Fibroblast of skin of right biceps (primary cell): ENCODE measurements around the gene GRAMD2B.
"Not testable (repeated sequence)": the region's sequence is repeated elsewhere in the genome, so short reads cannot be mapped to it uniquely, and the experiment has no call there.

Experiments used
- DNase-seq: peaks from one replicate; pipeline ENCODE4 v3.0.0-alpha.2; 2013

The GRAMD2B gene

DNA sequence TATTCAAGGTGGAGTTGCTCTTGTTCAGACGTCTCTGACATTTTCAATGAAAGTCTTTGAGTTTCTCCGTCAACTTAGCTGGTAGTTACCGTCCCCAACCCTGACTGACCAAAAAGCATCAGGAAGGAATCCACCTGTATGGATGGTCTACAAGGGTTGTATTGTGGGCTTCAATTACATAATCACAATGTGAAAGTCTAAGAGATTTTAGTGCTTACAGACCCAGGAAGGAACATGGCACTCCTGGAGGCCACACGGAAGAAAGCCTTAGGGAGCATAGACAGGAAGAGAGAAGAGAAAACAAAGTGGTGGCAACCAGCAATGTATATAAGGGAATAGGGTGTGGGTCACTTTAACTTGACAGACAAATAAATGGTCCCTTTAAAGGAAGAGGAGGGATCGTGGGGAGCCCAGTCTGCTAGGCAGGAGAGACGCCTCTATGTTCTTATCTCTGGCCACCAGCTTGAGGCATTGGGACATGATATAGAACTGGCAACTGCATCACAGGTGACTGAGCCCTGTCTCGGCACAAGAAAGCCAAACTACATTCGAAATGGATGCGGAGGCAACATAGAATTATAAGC is 91.4 kb downstream of the GRAMD2B start:
- DNase-seq: no peak

DNA sequence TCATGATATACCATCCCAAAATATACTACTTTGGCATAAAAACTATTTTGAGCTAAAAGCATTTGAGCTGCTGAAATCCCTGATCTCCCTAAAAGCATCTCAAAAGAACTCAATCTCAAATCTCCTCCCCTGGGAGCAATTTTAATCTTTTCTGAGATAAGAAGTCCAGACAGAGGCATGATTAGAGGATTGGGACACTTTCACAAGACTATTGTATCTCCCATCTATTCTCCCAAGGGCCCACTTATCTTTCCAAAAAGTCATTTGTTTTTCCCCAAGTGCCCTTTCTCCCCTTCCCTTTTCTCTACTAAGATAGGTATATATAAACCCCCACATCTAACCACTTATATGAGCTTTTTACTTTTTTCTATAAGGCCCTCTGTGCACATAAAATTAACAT is 92.1 kb downstream of the GRAMD2B start:
- no peak for DNase-seq

DNA sequence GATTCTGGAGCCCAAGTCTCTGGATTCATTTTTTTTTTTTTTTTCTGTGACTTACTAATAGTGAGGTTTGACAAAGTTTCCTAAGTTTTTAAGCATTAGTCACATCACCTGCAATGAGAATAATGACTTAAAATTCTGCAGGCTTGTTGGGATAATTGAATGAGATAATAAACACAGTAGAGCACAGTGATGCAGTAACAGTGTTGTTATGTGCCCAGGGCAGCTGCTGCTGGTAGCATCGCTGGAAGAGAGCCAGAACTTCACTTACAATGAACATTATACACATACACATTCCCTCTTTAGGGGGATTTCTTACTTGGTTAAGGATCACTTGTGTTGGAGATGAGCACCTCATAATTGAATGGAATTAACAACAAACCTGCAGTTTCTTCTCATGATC is 92.9 kb downstream of the GRAMD2B start:
- DNase-seq: peak; percentile 31

DNA sequence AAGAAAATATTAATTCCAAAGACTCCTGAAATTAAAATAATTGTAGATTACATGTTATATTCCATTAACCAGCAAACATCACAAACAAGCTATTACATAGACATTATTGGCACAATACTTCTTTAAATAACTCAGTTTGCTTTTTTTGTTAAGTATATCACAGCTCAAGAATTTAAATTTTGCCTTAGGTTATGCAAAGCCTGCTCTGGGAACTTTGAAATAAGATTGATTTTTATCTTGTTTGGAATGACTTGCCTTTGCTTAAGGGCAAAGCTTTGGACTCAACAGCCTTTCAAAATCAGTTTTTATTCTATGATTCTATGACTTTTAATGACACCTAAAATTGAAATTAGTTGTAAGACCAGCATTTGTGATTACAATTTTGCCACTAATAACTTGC is 93.6 kb downstream of the GRAMD2B start:
- DNase-seq: no peak

DNA sequence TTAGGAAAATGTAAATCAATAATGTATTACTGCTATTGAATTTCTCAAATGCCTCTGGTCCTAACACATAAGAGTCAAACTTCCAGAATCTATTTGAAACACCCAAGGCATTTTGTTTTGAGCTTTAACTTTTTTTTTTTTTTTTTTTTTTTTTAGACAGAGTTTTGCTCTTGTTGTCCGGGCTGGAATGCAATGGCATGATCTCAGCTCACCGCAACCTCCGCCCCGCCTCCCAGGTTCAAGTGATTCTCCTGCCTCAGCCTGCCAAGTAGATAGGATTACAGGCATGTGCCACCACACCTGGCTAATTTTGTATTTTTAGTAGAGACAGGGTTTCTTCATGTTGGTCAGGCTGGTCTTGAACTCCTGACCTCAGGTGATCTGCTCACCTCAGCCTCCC is 96.0 kb downstream of the GRAMD2B start:
- not testable (repeated sequence) for DNase-seq

DNA sequence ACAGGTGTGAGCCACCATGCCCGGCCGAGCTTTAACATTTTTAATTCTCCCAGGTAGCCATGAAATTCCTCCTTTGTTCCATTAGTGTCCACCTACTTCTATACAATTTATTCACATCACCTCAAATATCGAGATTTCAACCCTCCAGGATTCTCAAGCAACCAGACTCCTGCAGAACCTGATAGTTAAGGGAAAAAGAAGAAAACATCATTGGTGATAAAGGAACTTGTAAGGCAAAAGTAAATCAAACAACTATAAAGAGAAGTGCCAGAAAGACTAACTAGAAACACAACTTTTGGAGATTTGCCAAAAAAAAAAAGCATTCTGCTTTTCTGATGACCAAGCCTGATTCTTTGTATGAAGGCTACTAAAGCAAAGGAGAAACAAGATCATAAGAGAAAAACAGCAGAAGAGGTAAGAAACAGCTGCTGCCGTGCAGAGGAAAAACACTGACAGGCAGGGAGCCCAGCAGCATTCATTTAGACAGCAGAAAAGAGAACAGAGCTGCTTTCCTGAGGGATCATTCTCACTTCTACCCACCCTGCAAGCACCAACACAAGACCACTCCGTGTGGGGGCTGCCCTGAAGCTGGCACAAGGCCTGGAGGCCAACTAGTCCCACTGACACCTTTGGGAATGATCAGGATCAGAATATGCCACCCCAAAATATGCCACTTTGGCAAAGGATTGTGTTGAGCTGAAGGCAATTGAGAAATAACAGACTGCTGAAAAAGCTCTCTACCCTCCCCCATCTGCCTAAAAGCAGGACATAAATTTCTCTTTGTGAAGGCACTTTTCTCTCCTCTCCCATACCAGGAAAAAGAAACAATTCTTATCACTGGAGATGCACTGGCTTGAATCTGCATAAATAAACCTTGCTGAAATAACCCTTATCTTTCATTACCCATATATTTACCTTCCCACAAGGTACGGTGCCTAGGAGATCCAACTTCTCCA is 96.7 kb downstream of the GRAMD2B start:
- no peak for DNase-seq

DNA sequence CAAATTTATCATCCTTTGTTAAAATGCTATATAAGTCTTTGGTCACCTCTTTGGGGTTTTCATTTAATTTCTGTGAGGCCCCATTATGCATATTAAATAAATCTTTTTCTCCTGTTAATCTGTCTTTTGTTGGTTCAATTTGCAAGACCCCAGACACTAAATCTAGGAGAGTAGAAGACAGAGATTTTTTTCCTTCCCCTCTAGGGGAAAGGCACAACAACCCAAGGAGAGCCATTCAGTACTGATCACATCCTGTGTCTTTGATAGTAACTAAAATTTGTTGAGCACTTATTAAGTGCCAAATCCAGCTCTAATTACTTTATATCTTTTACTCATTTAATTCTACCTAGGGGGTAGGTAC is 97.4 kb downstream of the GRAMD2B start:
- no peak for DNase-seq

DNA sequence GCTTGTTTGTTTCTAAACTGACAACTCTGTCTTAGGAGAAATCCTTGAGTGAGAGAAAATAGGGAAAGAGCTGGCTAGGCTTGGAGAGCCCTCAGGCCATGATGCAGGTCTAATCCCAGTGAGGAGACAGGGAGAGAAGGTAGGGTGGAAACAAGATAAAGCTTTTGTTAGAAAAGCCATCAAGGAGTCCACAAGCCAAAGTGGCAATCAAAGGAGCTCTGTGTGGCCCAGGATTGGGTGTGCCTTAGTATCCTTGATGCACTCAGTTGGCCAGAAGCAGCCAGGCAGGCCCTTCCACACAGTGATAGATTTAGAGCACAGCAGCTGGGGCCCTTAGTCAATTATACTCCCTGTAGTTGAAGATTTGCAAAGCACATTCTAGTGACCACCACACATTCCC is 97.9 kb downstream of the GRAMD2B start:
- no peak for DNase-seq

DNA sequence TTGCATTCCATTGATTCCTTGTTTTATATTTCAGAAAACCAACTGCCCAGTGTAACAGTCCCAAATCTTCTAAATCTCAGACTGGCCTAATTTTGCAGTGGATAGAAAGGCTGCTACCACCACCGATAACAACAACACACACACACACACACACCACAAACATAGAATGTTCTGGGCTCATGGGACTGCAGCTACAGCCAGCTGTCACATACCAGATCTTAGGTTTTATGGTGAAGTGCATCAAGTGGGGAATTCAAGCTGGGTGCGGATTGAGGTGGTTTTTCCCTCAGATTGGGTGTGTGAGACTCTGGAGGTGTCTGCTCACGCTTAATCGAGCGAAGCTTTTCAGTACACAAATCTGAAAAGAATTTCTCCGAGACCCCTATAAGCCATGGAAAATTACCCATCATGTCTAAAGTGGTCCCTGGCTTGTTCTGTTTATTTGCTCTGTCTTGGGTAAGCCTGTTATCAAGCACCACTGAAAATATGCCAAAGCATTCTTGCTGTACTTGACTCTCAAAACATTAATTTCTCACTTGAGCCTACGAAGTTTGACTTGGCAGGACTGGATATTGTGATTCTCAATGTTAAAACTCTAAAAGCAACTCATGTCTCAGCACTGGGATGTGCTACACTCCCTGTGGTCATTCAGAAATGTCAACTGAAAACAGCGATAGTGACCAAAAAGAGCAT is 100.8 kb downstream of the GRAMD2B start:
- no peak for DNase-seq

DNA sequence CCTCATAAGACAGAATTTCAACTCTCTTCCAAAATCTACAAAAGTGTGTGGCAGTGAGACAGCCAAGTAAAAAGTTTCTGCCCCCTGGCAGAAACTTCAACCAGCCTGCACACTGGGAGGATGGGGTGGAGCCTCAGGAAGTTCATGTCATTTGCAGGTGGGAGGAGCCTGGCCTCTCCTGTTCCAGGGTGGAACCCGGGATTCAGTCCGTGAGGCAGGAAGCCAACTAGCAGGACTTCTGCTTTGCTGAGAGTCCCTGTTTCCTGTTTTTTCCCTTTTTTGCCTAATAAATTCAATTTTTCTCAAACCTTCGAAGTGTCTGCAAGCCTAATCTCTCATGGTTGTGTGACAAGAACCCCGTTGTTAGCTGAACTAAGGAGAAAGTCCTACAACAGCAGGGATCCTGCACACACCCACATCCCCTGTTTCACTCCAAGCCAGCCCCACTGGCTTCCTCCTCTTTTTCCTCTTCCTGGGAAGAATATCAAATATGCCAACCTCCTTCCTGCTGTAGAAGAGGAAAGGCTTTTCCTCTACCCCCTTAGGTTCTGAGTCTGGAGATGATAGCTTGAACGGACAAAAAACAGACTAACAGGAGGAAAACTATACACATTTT is 102.5 kb downstream of the GRAMD2B start:
- peak; percentile 19 for DNase-seq

DNA sequence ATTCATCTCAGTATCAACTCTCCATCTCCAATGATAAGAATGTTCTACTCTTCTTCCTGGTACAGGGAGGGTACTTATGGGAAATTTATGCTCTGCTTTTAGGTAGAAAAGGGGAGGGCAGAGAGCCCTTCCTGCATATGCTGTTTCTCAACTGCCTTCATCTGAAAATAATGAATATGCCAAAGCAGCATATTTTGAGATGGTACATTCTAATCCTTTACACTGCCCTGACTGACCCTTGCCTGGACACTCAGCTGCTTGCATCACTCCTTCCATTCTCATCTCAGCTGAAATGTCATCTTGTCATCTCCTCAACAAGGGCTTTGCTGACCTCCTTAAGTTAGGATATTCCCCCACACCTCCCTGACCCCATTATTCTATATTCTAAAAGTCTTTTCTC is 103.3 kb downstream of the GRAMD2B start:
- DNase-seq: no peak

DNA sequence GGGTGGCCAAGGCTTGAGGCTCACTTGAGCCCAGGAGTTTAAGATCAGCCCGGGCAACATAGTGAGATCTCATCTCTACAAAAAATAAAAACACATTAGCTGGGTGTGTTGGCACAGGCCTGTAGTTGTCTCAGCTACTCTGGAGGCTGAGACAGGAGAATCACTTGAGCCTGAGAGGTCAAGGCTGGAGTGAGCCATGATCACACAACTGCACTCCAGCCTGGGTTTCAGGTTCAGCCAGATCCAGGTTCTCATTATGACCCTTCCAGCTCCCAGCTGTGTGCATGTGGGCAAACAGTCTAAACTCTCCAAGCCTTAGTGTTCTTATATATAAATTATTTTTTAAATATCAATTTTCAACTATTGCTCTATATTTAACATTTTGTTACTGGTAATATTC is 103.9 kb downstream of the GRAMD2B start:
- no peak for DNase-seq

DNA sequence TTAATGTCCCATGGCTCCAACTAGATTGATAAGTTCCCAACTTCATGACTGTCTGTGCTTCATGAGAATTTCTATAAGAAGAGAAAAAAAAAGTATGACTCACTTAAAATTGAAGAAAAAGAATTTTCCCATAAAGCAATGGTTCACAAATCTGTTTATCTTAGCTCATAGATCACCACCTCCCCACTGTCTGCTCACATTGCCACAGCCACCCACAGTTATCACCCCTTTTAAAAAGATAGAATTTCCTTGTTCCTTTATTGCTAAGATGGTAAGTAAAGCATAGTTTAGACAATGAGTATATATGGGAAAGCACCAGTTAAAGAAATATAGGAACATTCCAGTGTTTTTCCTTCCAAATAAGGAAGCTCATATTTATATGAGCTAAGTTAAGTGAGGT is 104.7 kb downstream of the GRAMD2B start:
- DNase-seq: peak; percentile 57

DNA sequence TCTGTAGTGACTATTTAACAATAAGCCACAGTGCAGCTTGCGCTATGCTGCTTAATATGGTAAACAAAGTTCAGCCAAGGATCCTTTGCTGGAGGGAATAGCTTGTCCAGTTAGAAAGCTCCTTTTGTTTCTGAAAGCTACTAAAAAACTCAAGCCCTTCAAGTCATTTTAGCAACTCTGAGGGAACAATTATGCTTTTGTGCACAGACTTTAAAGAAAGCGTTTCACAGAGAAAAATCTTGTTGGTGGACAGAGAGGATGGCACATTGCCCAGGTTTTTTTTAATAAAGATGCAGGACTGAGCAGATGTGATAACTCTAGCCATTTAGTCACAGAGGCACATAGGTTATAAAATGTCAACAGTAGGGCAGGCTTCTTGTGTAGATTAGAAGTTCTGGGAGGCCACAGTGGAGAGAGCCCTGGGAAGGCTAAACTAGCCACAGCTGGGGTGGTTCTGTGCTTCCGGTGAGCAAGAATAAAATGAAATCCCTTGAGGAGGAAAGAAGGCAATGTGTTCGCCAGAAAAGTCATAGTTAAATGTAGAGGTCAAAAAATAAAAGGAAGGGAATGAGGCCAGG is 108.4 kb downstream of the GRAMD2B start:
- DNase-seq: peak; percentile 20

DNA sequence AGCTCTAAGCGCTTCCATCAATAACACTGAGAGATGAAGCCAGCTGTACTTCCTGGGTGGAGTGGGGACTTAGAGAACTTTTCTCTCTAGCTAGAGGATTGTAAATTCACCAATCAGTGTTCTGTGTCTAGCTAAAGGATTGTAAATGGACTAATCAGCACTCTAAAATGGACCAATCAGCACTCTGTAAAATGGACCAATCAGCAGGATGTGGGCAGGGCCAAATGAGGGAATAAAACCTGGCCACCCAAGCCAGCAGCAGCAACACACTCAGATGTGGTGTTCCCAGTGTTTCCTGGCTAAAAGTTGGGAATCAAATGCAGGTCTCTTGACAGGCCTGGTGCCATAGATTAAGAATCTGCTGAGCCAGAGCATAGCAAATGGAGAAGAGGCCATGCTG is 111.3 kb downstream of the GRAMD2B start:
- no peak for DNase-seq

DNA sequence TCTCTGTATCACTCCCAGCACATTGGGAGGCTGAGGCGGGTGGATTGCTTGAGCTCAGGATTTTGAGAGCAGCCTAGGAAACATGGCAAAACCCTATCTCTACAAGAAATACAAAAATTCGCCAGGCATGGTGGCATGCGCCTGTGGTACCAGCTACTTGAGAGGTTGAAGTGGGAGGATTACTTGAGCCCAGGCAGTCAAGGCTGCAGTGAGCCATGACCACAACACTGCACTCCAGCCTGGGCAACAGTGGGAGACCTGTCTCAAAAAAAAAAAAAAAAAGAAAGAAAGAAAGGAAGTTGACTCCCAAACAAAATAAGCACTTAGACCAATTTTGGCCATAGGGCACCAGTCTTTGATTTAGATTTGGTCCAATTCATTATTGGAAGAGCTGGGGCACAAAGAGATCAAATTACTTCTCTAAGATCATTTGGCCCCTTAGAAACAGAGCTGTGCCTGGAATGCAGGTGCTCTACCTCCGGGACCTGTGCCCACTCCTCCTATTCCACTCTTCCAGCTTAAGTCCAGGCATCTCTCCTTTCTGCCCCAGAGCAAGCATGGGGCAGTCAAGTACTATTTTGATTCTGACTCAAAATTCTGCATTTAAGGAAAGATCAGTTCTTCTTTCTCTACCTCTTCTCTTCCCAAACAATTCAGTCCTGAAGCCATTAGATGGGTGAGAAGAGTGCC is 112.8 kb downstream of the GRAMD2B start:
- no peak for DNase-seq

DNA sequence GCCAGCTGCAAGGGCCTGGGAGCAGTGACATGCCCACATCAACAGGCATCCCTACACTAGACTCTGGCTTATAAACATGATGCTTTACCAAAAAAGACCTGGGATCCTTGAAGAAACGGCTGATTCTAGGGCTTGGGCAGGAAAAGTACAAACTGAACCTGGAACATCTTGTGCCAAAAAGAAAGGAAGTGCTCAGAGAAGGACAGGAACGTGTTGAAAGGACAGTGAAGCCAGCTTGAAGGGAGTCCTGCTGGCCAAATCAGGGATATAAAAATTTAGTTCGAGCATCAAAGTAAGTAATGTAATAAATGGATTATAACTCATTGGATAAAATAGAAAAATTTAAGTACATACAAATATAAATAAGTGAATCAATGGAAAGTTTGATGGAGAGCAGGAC is 113.7 kb downstream of the GRAMD2B start:
- DNase-seq: no peak

DNA sequence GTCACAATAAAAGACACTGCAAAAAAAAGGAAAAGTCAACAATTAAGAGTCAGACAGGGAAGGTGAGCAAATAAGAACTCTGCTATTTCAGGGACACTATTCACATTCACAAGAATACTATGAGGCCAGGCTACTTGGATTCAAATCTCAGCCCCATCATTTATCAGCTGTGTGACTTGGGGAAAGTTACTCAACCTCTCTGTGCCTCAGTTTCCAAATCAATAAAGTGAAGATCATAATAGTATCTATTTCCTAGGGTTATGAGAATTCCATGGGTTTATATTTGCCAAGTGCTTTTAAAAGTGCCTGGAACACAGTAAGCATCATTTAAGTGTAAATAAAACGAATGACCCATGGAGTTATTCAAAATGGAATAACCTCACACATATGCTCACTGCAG is 115.4 kb downstream of the GRAMD2B start:
- no peak for DNase-seq

DNA sequence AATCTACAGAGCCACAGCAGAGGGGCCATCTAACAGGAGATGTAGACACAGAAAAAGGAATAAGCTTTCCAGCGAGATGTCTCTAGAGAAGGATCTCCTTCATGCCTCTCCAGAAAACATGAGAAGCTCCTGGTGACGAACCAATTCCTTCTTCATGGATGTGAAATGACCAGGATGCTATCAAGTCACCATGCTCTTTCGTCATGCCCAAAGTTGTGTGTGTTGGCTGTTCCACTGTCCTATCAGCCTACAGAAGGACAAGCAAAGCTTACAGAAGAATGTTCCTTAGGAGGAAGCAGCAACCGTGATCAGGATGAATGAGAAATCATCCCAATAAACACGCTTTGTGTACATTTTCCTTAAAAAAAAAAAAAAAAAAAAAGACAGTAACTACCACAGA is 117.4 kb downstream of the GRAMD2B start:
- no peak for DNase-seq

DNA sequence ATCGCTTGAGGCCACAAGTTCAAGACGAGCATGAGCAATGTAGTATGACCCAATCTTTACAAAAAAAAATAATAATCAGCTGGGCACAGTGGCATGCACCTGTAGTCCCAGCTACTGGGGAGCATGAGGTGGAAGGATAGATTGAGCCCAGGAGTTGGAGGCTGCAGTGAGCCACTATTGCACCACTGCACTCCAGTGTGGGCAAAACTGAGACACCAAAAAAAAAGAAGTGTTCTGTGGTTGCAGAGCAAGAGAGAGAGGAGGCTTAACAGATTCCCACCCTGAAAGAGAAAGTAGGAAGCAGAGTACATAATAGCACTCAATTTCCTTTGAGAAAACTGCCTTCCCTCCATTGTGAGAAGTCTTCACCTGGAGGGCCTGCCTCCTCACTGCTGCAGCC is 119.2 kb downstream of the GRAMD2B start:
- DNase-seq: no peak

DNA sequence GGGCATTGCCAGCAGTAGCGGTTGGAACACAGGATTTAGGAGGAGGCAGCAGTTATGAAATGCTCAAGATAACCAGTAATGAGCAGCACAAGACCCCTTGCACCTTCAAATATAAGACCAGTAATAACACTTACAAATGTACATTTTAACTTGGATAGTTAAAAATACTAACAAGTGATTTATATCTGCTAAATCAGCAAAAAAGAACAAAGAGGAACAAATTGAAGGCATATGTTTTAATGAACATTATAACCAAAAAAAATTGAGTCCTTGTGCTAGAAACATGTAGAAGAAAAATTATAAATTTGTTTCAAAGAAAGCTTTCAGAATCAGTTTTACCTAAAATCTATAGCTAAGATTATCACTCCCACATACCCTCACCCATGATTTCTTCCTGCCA is 119.8 kb downstream of the GRAMD2B start:
- DNase-seq: no peak

DNA sequence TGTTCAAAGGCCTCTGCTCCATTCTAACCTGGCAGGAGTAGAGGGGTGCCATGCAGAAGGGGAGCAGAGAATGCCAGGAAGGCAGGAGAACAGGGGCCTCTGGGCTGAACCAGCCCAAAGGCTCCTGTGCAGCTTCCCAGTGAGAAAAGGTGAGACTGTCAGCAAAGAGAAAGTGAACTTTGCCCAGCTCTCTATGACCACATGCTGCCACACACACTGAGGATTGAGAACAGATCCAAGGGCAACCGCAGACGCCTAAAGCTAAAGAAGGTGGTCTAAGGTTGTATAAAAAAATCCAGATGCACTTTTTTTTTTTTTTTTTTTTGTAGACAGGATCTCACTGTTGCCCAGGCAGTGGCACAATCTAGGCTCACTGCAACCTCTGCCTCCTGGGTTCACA is 120.5 kb downstream of the GRAMD2B start:
- DNase-seq: no peak
